H9 (cell line): ENCODE data around the gene CDYL2. TPM values are rescaled to one million over a fixed set of nuclear protein-coding genes. Genes with fewer than 3 reads are reported as not detected.
"Not testable (repeated sequence)": the region's sequence is repeated elsewhere in the genome, so short reads cannot be mapped to it uniquely, and the experiment has no call there.

ENCODE experiments used
- DNase-seq: peaks from one replicate; pipeline ENCODE4 v3.0.0-alpha.2; 2017
- H2AFZ ChIP-seq: one replicate; pipeline ENCODE4 v1.6.1; 2013; ENCODE audit warnings: mild to moderate bottlenecking, low read length, control low read depth, moderate library complexity
- H2AK5ac ChIP-seq: 2 replicates; pipeline ENCODE4 v1.6.1; 2013; ENCODE audit warnings: low read length, control low read depth, mixed read lengths; ENCODE audit not compliant: insufficient read length
- H2BK120ac ChIP-seq: one replicate; pipeline ENCODE4 v1.6.1; 2013; ENCODE audit warnings: low read depth, mild to moderate bottlenecking, low read length, control low read depth, inconsistent platforms; ENCODE audit not compliant: poor library complexity, severe bottlenecking
- H2BK12ac ChIP-seq: 2 replicates; pipeline ENCODE4 v1.6.1; 2013; ENCODE audit warnings: low read length, control low read depth, mixed read lengths, low read depth; ENCODE audit not compliant: insufficient read length
- H2BK15ac ChIP-seq: 2 replicates; pipeline ENCODE4 v1.6.1; 2013; ENCODE audit warnings: low read depth, low read length, control low read depth
- H2BK20ac ChIP-seq: one replicate; pipeline ENCODE4 v1.6.1; 2013; ENCODE audit warnings: low read depth, mild to moderate bottlenecking, low read length, control low read depth, inconsistent platforms; ENCODE audit not compliant: poor library complexity, severe bottlenecking
- H2BK5ac ChIP-seq: 2 replicates; pipeline ENCODE4 v1.6.1; 2013; ENCODE audit warnings: low read length, control low read depth, mixed read lengths; ENCODE audit not compliant: insufficient read length
- H3K14ac ChIP-seq: 2 replicates; pipeline ENCODE4 v1.6.1; 2013; ENCODE audit warnings: low read length, control low read depth; ENCODE audit not compliant: insufficient read depth
- H3K18ac ChIP-seq: 2 replicates; pipeline ENCODE4 v1.6.1; 2013; ENCODE audit warnings: low read depth, mild to moderate bottlenecking, mixed read lengths, low read length, control low read depth; ENCODE audit not compliant: insufficient read length
- H3K23ac ChIP-seq: 2 replicates; pipeline ENCODE4 v1.6.1; 2013; ENCODE audit warnings: low read length, control low read depth, mixed read lengths, low read depth; ENCODE audit not compliant: insufficient read length
- H3K23me2 ChIP-seq: 2 replicates; pipeline ENCODE4 v1.6.1; 2013; ENCODE audit warnings: low read depth, mild to moderate bottlenecking, mixed read lengths, low read length, control low read depth; ENCODE audit not compliant: insufficient read length, poor library complexity, severe bottlenecking
- H3K27ac ChIP-seq: 2 replicates; pipeline ENCODE4 v1.5.1; 2013; ENCODE audit warnings: low read length, control low read depth, mixed read lengths, low read depth; ENCODE audit not compliant: insufficient read length
- H3K27me3 ChIP-seq: 2 replicates; pipeline ENCODE4 v1.6.1; 2013; ENCODE audit warnings: low read length, control low read depth, inconsistent platforms; ENCODE audit not compliant: insufficient read depth
- H3K4ac ChIP-seq: 2 replicates; pipeline ENCODE4 v1.6.1; 2013; ENCODE audit warnings: low read depth, mild to moderate bottlenecking, control low read depth, inconsistent platforms, low read length, moderate library complexity
- H3K4me1 ChIP-seq: 2 replicates; pipeline ENCODE4 v1.6.1; 2013; ENCODE audit warnings: low read length, control low read depth, inconsistent platforms; ENCODE audit not compliant: insufficient read depth
- H3K4me2 ChIP-seq: 2 replicates; pipeline ENCODE4 v1.6.1; 2013; ENCODE audit warnings: low read length, control low read depth, mixed read lengths; ENCODE audit not compliant: insufficient read length, insufficient read depth
- H3K56ac ChIP-seq: 2 replicates; pipeline ENCODE4 v1.6.1; 2013; ENCODE audit warnings: low read depth, mild to moderate bottlenecking, mixed read lengths, low read length, control low read depth; ENCODE audit not compliant: insufficient read length
- H3K79me1 ChIP-seq: 2 replicates; pipeline ENCODE4 v1.6.1; 2013; ENCODE audit warnings: low read depth, mild to moderate bottlenecking, moderate library complexity, low read length, control low read depth, inconsistent platforms; ENCODE audit not compliant: insufficient read depth, poor library complexity, severe bottlenecking
- H3K79me2 ChIP-seq: 2 replicates; pipeline ENCODE4 v1.6.1; 2013; ENCODE audit warnings: low read length, control low read depth, inconsistent platforms; ENCODE audit not compliant: insufficient read depth
- H3K9ac ChIP-seq: 2 replicates; pipeline ENCODE4 v1.6.1; 2013; ENCODE audit warnings: low read length, control low read depth, mixed read lengths; ENCODE audit not compliant: insufficient read length; ENCODE audit errors: extremely low read depth
- H3K9me3 ChIP-seq: one replicate; pipeline ENCODE4 v1.6.1; 2013; ENCODE audit warnings: low read depth, low read length, inconsistent platforms; ENCODE audit not compliant: control insufficient read depth
- H3T11ph ChIP-seq: one replicate; pipeline ENCODE4 v1.6.1; 2013; ENCODE audit warnings: mild to moderate bottlenecking, low read length, control low read depth, inconsistent platforms
- H4K20me1 ChIP-seq: one replicate; pipeline ENCODE4 v1.6.1; 2013; ENCODE audit not compliant: control insufficient read depth, insufficient read length, insufficient read depth
- H4K5ac ChIP-seq: 2 replicates; pipeline ENCODE4 v1.6.1; 2013; ENCODE audit warnings: low read depth, mild to moderate bottlenecking, mixed read lengths, low read length, control low read depth; ENCODE audit not compliant: insufficient read length
- H4K8ac ChIP-seq: replicated peaks from 2 replicates; pipeline ENCODE4 v1.6.1; 2013; ENCODE audit warnings: low read length, control low read depth, mixed read lengths, low read depth; ENCODE audit not compliant: insufficient read length
- H4K91ac ChIP-seq: 2 replicates; pipeline ENCODE4 v1.6.1; 2013; ENCODE audit warnings: low read depth, mild to moderate bottlenecking, moderate library complexity, mixed read lengths, low read length, control low read depth; ENCODE audit not compliant: insufficient read length
- H3K27ac Mint-ChIP-seq, 3 experiments: 2 replicates in 2 of 3; 3 replicates in 1 of 3; pipeline ENCODE4 v1.8.0; 2020 to 2021; ENCODE audit warnings: mixed read lengths in 3 of 3, mild to moderate bottlenecking in 1 of 3, moderate library complexity in 1 of 3
- H3K27me3 Mint-ChIP-seq: 2 replicates; pipeline ENCODE4 v1.8.0; 2021; ENCODE audit warnings: low read depth, mild to moderate bottlenecking, moderate library complexity, mixed read lengths
- H3K36me3 Mint-ChIP-seq, 3 experiments: 2 replicates in 2 of 3; 3 replicates in 1 of 3; pipeline ENCODE4 v1.8.0; 2020 to 2021; ENCODE audit warnings: low read depth in 3 of 3, mixed read lengths in 3 of 3; ENCODE audit not compliant: insufficient read depth in 1 of 3
- H3K4me1 Mint-ChIP-seq, 2 experiments: 2 replicates each; pipeline ENCODE4 v1.8.0; 2020; ENCODE audit warnings: mixed read lengths in 2 of 2
- H3K4me3 Mint-ChIP-seq, 2 experiments: 2 replicates in 1 of 2; 3 replicates in 1 of 2; pipeline ENCODE4 v1.8.0; 2020 to 2021; ENCODE audit warnings: mild to moderate bottlenecking in 2 of 2, mixed read lengths in 2 of 2, moderate library complexity in 1 of 2
- H3K9me3 Mint-ChIP-seq, 2 experiments: 2 replicates in 1 of 2; 3 replicates in 1 of 2; pipeline ENCODE4 v1.8.0; 2020; ENCODE audit warnings: mild to moderate bottlenecking in 2 of 2, mixed read lengths in 2 of 2, moderate library complexity in 1 of 2
- WGBS: extraction: QIAGEN DNeasy Blood & Tissue Kit; methylation state at CpG from one replicate; pipeline ENCODE4 v1.1.7; 2013; ENCODE audit warnings: missing lambda C conversion rate, low lambda C conversion rate, mixed read lengths; ENCODE audit not compliant: insufficient read length; ENCODE audit errors: extremely low coverage; 5-methylcytosine and 5-hydroxymethylcytosine counted together
- total RNA-seq: library from RNA; stranded (reverse); gene quantifications from 2 replicates; pipeline ENCODE4 v1.2.1, GENCODE V29; 2021
- TF ChIP-seq, protein P1 (sequence below): fragments of 200-600 bp; sonication (generic); conservative IDR thresholded peaks from 3 replicates; pipeline ENCODE4 v1.8.0; 2021; ENCODE audit warnings: antibody characterized with exemption, mild to moderate bottlenecking

The CDYL2 gene
- total RNA-seq, 1 experiment from 2014 or later, result 4.2 TPM

DNA sequence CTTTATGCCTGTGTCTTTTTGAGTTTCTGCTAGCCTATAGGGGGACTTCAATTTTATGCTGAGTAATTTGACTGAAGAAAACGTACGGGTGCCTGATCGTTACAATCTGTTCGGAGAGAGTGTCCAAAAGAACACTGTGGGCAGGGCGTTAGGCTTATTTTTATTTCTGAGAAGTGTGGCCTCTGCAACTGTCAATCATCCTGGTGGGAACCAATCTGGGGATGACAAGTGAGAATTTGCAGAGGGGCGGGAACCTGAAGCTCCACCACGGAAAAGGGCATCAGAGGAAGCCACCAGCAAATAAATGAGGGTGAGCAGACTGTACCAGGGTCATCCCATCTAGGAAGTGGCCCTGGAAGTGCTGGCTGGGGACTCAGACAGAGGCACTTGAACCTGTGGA is 12.0 kb upstream of the CDYL2 start:
- Histone ChIP-seq H2BK12ac (no peak overlapping the region), H2BK120ac (no peak overlapping the region), H3K18ac (no peak overlapping the region), H3K27me3 (no peaks in the 10 kb centered on the region), H4K8ac (no peak overlapping the region), H3K9ac (no peak overlapping the region), H3K79me2 (no peaks in the 10 kb centered on the region), H4K91ac (no peak overlapping the region), H2BK20ac (no peak overlapping the region), H2AFZ (no peak overlapping the region), H3K14ac (no peak overlapping the region), H3K79me1 (no peaks in the 10 kb centered on the region), H4K5ac (no peak overlapping the region), H3K23ac (no peak overlapping the region), H2BK15ac (no peak overlapping the region), H3K4me2 (no peak overlapping the region), H3K4ac (no peak overlapping the region), H3T11ph (no peak overlapping the region), H2BK5ac (no peak overlapping the region), H3K56ac (no peak overlapping the region), H3K9me3 (no peaks in the 10 kb centered on the region), H4K20me1 (no peaks in the 10 kb centered on the region), H3K27ac (no peak overlapping the region), H3K4me1 (no peaks in the 10 kb centered on the region), H2AK5ac (no peak overlapping the region), H3K23me2 (no peaks in the 10 kb centered on the region)
- no peaks in the 10 kb centered on the region for H3K36me3 Mint-ChIP-seq
- no peak overlapping the region for H3K4me3 Mint-ChIP-seq
- no peaks in the 10 kb centered on the region; a peak in 1 of 5 replicates for H3K9me3 Mint-ChIP-seq
- TF ChIP-seq, protein P1, sequence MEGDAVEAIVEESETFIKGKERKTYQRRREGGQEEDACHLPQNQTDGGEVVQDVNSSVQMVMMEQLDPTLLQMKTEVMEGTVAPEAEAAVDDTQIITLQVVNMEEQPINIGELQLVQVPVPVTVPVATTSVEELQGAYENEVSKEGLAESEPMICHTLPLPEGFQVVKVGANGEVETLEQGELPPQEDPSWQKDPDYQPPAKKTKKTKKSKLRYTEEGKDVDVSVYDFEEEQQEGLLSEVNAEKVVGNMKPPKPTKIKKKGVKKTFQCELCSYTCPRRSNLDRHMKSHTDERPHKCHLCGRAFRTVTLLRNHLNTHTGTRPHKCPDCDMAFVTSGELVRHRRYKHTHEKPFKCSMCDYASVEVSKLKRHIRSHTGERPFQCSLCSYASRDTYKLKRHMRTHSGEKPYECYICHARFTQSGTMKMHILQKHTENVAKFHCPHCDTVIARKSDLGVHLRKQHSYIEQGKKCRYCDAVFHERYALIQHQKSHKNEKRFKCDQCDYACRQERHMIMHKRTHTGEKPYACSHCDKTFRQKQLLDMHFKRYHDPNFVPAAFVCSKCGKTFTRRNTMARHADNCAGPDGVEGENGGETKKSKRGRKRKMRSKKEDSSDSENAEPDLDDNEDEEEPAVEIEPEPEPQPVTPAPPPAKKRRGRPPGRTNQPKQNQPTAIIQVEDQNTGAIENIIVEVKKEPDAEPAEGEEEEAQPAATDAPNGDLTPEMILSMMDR, result no peak
- no peaks in the 10 kb centered on the region for H3K4me1 Mint-ChIP-seq
- H3K27me3 Mint-ChIP-seq, result peaks cover 29% of the 10 kb centered on the region
- no peak for DNase-seq
- H3K27ac Mint-ChIP-seq, result no peak overlapping the region
- no CpG with 5 or more reads among the region's 7 CpGs for WGBS

DNA sequence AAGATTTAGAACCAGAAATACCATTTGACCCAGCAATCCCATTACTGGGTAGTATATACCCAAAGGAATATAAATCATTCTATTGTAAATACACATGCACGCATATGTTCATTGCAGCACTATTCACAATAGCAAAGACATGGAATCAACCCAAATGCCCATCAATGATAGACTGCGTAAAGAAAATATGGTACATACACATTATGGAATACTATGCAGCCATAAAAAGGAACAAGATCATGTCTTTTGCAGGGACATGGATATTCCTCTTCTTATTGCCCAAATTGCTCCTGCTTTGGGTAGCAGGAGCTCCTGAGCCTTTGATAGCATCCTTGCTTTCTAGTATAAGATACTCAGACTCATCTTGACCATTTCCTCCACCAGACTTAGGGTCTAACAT is 10.9 kb upstream of the CDYL2 start:
- H3K18ac ChIP-seq, H3K9ac ChIP-seq, H3K27ac ChIP-seq, H2BK20ac ChIP-seq, H3K27ac Mint-ChIP-seq, H3K4ac ChIP-seq, H2BK120ac ChIP-seq, H4K8ac ChIP-seq, H3K23ac ChIP-seq, H3K79me2 ChIP-seq, H2BK5ac ChIP-seq, H2BK15ac ChIP-seq, H3K9me3 Mint-ChIP-seq, H4K5ac ChIP-seq, H2AK5ac ChIP-seq, H3K36me3 Mint-ChIP-seq, H3K56ac ChIP-seq, H3K4me3 Mint-ChIP-seq, H3K4me1 Mint-ChIP-seq, H2BK12ac ChIP-seq, H3K4me2 ChIP-seq, H3K14ac ChIP-seq, H2AFZ ChIP-seq, H3K27me3 ChIP-seq, H3T11ph ChIP-seq, H3K4me1 ChIP-seq, H3K9me3 ChIP-seq, H3K79me1 ChIP-seq, H4K20me1 ChIP-seq, H3K23me2 ChIP-seq, H4K91ac ChIP-seq, DNase-seq: not testable (repeated sequence)
- WGBS, result no CpG with 5 or more reads among the region's 2 CpGs
- peaks cover 35% of the 10 kb centered on the region for H3K27me3 Mint-ChIP-seq
